ENCODE data around the gene PPP1R1C.

- TF ChIP-seq CTCF (IDR thresholded peaks at IDR 0.05; ENCODE audit: poor library complexity, severe bottlenecking) (no peak), RAD21 (conservative IDR thresholded peaks at IDR 0.05) (no peak), REST (IDR thresholded peaks at IDR 0.05; ENCODE audit: borderline replicate concordance) (no peak)
These were observed 13.4 kb downstream of the PPP1R1C start for GRCh38 chr2:181998891-181999654.

Measured in neural cell (in vitro differentiated cells).